Endothelial cell of umbilical vein (primary cell): ENCODE measurements around the gene FAM53A.

ENCODE experiments used
- MYC ChIP-seq: IDR thresholded peaks from one replicate; pipeline ENCODE4 v1.6.1; 2011; ENCODE audit warnings: mild to moderate bottlenecking, low read depth, low read length
- TF ChIP-seq, protein P1 (sequence below), 2 donors: IDR thresholded peaks; 1 replicate in 1 of 2; 2 replicates in 1 of 2; pipeline ENCODE4 v1.5.1; 2011; ENCODE audit warnings: low read length in 2 of 2, mild to moderate bottlenecking in 2 of 2, moderate library complexity in 2 of 2, control low read depth in 1 of 2, inconsistent platforms in 1 of 2, low read depth in 1 of 2; ENCODE audit not compliant: insufficient read depth in 1 of 2; ENCODE audit errors: extremely low read depth in 1 of 2

DNA sequence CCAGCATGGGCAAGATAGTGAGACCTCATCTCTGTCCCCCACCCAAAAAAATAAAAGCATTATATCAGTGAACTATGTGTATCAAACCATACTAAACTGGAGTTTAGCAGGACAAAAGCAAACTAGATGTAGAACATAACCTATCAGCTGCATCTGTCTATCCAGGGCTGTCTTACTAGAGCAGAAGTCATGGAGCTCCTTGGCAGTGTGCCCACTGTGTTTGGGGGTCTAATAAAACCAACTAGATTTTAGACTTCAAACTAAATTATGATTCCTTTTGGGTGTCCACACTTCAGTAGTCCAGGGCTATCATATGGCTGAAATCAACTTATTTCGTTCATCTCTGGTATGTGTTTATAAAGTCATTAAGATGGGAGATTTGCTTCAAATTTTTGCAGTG is 19.8 kb upstream of the FAM53A start:
- TF ChIP-seq, protein P1, sequence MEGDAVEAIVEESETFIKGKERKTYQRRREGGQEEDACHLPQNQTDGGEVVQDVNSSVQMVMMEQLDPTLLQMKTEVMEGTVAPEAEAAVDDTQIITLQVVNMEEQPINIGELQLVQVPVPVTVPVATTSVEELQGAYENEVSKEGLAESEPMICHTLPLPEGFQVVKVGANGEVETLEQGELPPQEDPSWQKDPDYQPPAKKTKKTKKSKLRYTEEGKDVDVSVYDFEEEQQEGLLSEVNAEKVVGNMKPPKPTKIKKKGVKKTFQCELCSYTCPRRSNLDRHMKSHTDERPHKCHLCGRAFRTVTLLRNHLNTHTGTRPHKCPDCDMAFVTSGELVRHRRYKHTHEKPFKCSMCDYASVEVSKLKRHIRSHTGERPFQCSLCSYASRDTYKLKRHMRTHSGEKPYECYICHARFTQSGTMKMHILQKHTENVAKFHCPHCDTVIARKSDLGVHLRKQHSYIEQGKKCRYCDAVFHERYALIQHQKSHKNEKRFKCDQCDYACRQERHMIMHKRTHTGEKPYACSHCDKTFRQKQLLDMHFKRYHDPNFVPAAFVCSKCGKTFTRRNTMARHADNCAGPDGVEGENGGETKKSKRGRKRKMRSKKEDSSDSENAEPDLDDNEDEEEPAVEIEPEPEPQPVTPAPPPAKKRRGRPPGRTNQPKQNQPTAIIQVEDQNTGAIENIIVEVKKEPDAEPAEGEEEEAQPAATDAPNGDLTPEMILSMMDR (IDR thresholded peaks at IDR 0.05; ENCODE audit: extremely low read depth in 1 of 2, insufficient read depth in 1 of 2, low read depth in 1 of 2, low read length in 2 of 2) = no peak
- TF ChIP-seq MYC = no peak
